ENCODE measurements around the gene CNN1.

The CNN1 gene

DNA sequence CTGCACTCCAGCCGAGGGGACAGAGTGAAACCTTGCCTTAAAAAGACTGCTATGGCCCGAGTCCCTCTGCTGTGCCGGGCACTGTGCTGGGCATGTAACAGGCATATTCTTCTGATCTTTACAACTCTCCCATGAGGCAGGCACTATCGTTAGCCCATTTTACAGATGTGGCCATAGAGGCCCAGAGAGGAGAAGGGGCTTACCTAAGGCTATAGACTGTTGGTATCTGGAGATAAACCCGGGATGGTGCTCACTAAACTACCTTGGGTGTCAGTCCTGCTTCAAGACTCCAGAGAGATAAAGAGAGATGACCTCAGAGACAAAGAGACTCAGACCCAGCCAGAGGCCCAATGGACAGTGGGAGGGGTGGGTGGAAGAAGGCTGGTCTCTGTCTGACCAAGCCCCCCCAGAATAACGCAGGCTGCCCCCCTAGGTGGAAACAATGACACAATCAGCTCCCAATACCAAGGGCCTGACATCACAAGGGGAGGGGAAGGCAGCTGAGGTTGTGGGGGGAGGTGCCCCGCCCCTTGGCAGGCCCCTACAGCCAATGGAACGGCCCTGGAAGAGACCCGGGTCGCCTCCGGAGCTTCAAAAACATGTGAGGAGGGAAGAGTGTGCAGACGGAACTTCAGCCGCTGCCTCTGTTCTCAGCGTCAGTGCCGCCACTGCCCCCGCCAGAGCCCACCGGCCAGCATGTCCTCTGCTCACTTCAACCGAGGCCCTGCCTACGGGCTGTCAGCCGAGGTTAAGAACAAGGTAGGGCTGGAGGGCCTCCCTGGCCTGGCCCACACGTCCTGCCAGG is at the start of gene CNN1:
Gene CNN1 (plus strand): TSS at position 620 of the 805 bp plus-strand sequence. CDS start 77 bp downstream, at position 697.
- peak; percentile 13 for DNase-seq (ENCODE audit: insufficient read length, low spot score)
- FAIRE-seq = no peak
- TF ChIP-seq CTCF (IDR thresholded peaks at IDR 0.05; ENCODE audit: insufficient read depth, missing control alignments) = no peak

- DNase-seq (ENCODE audit: insufficient read length, low spot score) (no peak), FAIRE-seq (no peak)
- no peak for TF ChIP-seq CTCF (IDR thresholded peaks at IDR 0.05; ENCODE audit: insufficient read depth, missing control alignments)
These were observed 49.3 kb upstream of the CNN1 start for GRCh38 chr19:11489378-11489777.

- DNase-seq (ENCODE audit: insufficient read length, low spot score) (no peak), FAIRE-seq (no peak)
- TF ChIP-seq CTCF (IDR thresholded peaks at IDR 0.05; ENCODE audit: insufficient read depth, missing control alignments) = no peak
These were observed 43.9 kb upstream of the CNN1 start for GRCh38 chr19:11494634-11495285.

- TF ChIP-seq CTCF (IDR thresholded peaks at IDR 0.05; ENCODE audit: insufficient read depth, missing control alignments) = no peak
- FAIRE-seq (no peak), DNase-seq (ENCODE audit: insufficient read length, low spot score) (no peak)
These were observed 43.2 kb upstream of the CNN1 start for GRCh38 chr19:11495481-11495880.

- DNase-seq (ENCODE audit: insufficient read length, low spot score) (no peak), FAIRE-seq (no peak)
- TF ChIP-seq CTCF (IDR thresholded peaks at IDR 0.05; ENCODE audit: insufficient read depth, missing control alignments) = no peak
These were observed 42.8 kb upstream of the CNN1 start for GRCh38 chr19:11495885-11496284.

DNA sequence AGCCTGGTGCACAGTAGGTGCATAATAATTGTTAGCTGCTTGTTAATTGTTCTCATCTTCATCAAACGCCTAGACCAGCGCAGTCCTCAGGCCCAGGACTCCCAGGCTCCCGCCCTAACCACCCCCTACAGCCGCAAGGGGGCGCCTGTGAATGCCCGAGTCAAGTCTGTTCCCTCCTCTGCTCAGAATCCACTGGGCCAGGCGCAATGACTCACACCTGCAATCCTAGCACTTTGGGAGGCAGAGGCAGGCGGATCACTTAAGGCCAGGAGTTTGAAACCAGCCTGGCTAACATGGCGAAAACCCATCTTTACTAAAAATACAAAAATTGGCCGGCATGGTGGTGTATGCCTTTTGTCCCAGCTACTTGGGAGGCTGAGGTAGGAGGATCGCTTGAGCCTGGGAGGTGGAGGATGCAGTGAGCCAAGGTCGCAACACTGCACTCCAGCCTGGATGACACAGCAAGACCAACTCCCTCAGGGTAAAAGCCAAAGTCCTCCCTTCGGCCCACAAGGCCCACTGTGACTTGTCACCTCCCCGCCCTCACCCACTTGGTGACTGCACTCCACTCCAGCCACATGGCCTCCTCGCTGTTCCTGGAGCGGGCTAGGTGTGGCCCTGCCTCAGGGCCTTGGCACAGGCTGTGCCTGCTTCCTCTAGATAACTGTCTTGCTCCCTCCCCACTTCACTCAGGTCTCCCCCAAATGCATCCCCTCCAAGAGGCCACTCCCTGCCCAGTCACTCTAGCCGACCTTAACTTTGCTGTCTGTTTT is 42.1 kb upstream of the CNN1 start:
- FAIRE-seq (no peak), DNase-seq (ENCODE audit: insufficient read length, low spot score) (peak; percentile 58)
- TF ChIP-seq CTCF (IDR thresholded peaks at IDR 0.05; ENCODE audit: insufficient read depth, missing control alignments) = peak; percentile 55
